Measurements from ENCODE around the gene ATP2B1. TPM values are rescaled to one million over a fixed set of nuclear protein-coding genes. Genes with fewer than 3 reads are reported as not detected.
A peak's percentile ranks its signal among the peaks of the same experiment; 100 is the strongest.
"Not testable (repeated sequence)": the region's sequence is repeated elsewhere in the genome, so short reads cannot be mapped to it uniquely, and the experiment has no call there.

Gene ATP2B1
- total RNA-seq, 2 donors from 2014 or later, result 17.1 to 17.9 TPM

- intact Hi-C loops (cut with DNase I), result not testable (repeated sequence)
Measured at GRCh38 chr12:89697728-89698127, 10.9 kb downstream of the ATP2B1 start.

GRCh38 chr12:89697296-89697695 lies 11.3 kb downstream of the ATP2B1 start:
- intact Hi-C loops (cut with DNase I), result no loop called here
- ATAC-seq, result no peak
- no peak for DNase-seq

More at GRCh38 chr12:89697728-89698127, 10.9 kb downstream of the ATP2B1 start:
- not testable (repeated sequence) for ATAC-seq, DNase-seq

GRCh38 chr12:89695830-89696229 lies 12.8 kb downstream of the ATP2B1 start:
- DNase-seq (no peak), ATAC-seq (no peak)
- intact Hi-C loops (cut with DNase I), result no loop called here

- intact Hi-C loops (cut with DNase I), result no loop called here
- ATAC-seq (peak in 1 of 2 donors; percentile 82), DNase-seq (no peak)
Measured at GRCh38 chr12:89695100-89695499, 13.5 kb downstream of the ATP2B1 start.

- intact Hi-C loops (cut with DNase I), result no loop called here
- no peak for ATAC-seq
- no peak for DNase-seq
Measured at GRCh38 chr12:89694542-89694941, 14.1 kb downstream of the ATP2B1 start.

GRCh38 chr12:89693639-89694202 lies 14.9 kb downstream of the ATP2B1 start:
- no peak for ATAC-seq
- DNase-seq, result no peak
- intact Hi-C loops (cut with DNase I), result no loop called here

GRCh38 chr12:89692439-89692838 lies 16.2 kb downstream of the ATP2B1 start:
- no peak for ATAC-seq
- DNase-seq, result no peak
- intact Hi-C loops (cut with DNase I), result no loop called here

- intact Hi-C loops (cut with DNase I), result no loop called here
- no peak for ATAC-seq
- DNase-seq, result no peak
Measured at GRCh38 chr12:89691659-89692058, 17.0 kb downstream of the ATP2B1 start.

- no peak for ATAC-seq
- intact Hi-C loops (cut with DNase I), result no loop called here
- no peak for DNase-seq
Measured at GRCh38 chr12:89690925-89691324, 17.7 kb downstream of the ATP2B1 start.

- ATAC-seq (no peak), DNase-seq (no peak)
- intact Hi-C loops (cut with DNase I), result no loop called here
Measured at GRCh38 chr12:89689306-89689705, 19.3 kb downstream of the ATP2B1 start.

GRCh38 chr12:89686311-89686710 lies 22.3 kb downstream of the ATP2B1 start:
- intact Hi-C loops (cut with DNase I), result no loop called here
- DNase-seq, result no peak
- ATAC-seq, result no peak

GRCh38 chr12:89685363-89685972 lies 23.2 kb downstream of the ATP2B1 start:
- intact Hi-C loops (cut with DNase I), result no loop called here
- DNase-seq, result no peak
- ATAC-seq, result no peak

GRCh38 chr12:89684136-89684535 lies 24.5 kb downstream of the ATP2B1 start:
- ATAC-seq, result no peak
- intact Hi-C loops (cut with DNase I), result no loop called here
- no peak for DNase-seq

GRCh38 chr12:89682284-89682683 lies 26.4 kb downstream of the ATP2B1 start:
- no peak for DNase-seq
- intact Hi-C loops (cut with DNase I), result no loop called here
- no peak for ATAC-seq

GRCh38 chr12:89680409-89680808 lies 28.2 kb downstream of the ATP2B1 start:
- ATAC-seq (no peak), DNase-seq (no peak)
- intact Hi-C loops (cut with DNase I), result no loop called here

- intact Hi-C loops (cut with DNase I), result no loop called here
- DNase-seq, result no peak
- no peak for ATAC-seq
Measured at GRCh38 chr12:89679631-89680030, 29.0 kb downstream of the ATP2B1 start.

- ATAC-seq (peak in 1 of 2 donors; percentile 84), DNase-seq (no peak)
- intact Hi-C loops (cut with DNase I), result no loop called here
Measured at GRCh38 chr12:89678225-89678624, 30.4 kb downstream of the ATP2B1 start.

- intact Hi-C loops (cut with DNase I), result no loop called here
- DNase-seq, result no peak
Measured at GRCh38 chr12:89676930-89677329, 31.7 kb downstream of the ATP2B1 start.

GRCh38 chr12:89674326-89674942 lies 34.2 kb downstream of the ATP2B1 start:
- intact Hi-C loops (cut with DNase I), result no loop called here
- ATAC-seq, result no peak
- no peak for DNase-seq

More at GRCh38 chr12:89676930-89677329, 31.7 kb downstream of the ATP2B1 start:
- no peak for ATAC-seq

- intact Hi-C loops (cut with DNase I), result no loop called here
- ATAC-seq, result no peak
Measured at GRCh38 chr12:89673603-89674002, 35.0 kb downstream of the ATP2B1 start.

GRCh38 chr12:89672589-89672979 lies 36.1 kb downstream of the ATP2B1 start:
- intact Hi-C loops (cut with DNase I), result no loop called here
- no peak for DNase-seq
- no peak for ATAC-seq

More at GRCh38 chr12:89673603-89674002, 35.0 kb downstream of the ATP2B1 start:
- no peak for DNase-seq

Measured in left cardiac atrium (tissue), 4 donors.